GM21529 (cell line): Measurements from ENCODE around the gene TMEM198.

Source experiments
- ATAC-seq: cut with Tn5 transposase; IDR thresholded peaks from one replicate; pipeline ENCODE4 v1.9.1; 2021; ENCODE audit not compliant: unreplicated experiment

The TMEM198 gene

DNA sequence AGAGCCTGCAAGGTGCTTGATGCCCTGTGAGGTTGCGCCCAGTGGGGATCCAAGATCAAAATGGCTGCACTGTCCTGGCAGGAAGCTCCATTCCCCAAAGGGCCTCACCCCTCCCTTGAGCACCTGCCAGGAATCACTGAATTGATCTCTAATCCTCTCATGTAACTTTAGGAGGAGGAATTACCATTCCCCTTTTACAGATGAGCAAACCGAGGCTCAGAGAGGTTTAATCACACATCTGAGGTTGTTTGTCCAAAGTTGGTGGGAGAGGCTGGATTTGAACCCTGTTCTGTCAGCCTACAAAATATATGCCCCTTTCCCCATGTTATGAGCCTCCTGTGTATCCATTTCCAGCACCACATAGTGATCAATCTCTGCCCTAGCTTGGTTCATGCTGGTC lies 19.0 kb upstream of the TMEM198 start:
- no peak for ATAC-seq

DNA sequence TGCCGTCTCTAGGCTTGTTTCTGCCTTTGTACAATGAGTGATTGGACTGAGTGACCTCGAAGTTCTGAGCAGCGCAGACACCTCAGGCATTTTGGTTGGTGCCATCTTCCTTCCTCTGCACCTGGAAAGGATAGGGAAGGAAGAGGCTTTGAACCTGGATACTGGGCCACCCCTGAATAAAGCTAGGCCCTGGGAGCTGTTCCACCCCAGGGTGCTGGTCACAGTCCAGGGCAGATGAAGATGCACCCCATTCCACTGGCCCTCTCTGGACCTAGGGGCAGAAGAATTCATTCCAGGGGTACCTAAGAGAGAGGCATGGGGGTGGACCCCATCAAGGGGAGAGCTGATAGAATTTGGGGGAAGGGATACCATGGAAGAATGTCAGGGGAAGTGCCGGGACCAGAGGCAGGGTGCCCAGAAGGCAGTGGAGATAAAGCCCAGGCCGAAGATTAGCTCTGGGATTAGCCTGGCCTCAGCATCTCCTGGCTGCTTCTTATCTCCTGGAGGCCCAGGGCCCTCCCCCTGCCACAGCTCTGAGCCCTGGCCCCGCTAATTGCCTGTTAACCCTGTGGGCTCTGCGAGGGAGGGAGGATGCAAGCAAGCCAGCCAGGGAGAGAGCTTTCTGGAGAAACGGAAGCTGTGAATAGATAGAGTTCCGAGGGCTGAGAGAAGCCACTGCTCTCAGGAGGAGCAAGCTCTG lies 18.1 kb upstream of the TMEM198 start:
- ATAC-seq, result no peak

DNA sequence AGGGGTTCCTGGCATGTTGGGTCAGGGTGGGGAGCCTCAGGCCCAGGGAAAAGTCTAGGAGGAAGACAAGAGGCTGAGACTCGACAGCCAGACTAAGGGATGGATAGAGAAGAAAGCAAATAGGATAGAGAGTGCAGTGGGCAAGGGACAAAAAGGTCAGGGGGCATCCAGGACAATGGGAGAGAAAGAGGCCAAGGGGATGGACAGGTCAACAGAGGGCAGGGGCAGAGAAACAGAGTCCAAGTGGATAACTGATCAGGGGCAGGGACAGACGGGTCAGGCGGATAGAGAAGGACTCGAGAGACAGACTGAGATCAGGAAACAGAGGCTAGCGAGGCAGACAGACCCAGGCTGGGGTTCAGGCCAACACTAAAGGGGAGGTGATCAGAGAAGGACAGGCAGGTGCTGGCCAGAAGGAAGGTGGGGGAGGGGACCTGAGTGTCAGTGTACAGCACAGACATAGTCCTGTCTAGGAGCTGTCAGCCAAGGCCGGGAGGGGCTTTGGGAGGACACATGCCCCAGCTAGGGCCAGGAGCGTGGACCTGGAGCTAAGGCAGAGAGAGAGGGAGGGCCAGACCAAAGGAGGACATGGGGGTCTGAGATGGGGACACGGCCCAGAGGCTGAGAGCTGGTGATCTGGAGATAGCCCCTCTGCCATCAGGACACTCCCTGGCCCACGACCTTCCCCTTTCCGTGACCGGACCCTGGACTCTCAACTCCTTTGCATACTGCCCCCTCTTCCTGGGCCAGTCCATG lies 17.3 kb upstream of the TMEM198 start:
- no peak for ATAC-seq

DNA sequence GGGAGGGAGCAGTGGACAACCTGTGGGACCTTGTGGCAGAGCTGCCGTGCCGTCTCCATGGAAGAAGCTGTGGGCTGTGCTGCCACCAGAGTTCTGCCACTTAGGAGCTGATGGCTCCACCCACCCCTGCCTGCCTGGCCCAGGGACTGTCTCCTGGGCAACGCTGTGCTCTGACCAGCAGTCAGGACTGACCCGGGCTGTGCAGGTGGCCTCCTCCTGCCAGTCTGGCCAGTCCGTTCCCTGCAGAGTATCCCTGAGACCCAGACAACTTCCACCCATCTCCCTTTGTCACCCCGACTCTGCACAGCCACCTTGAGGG lies 16.8 kb upstream of the TMEM198 start:
- no peak for ATAC-seq

DNA sequence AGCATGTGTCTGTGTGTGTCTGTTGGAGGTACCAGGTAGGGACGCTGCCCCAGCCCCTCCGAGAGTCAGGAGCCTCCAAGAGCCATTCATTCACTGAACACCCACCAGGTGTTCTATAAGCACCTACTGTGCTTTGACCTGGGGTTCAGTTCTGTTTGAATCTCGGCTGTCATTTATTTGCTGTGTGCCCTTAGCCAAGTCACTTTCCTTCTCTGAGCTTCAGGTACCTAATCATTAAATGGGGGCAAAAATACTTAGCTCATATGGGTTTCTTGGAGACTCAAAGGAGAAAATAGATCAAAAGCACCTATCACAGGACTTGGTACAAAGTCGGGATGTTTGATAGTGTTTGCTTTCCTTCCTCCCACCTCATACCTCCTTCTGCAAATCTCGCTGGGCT lies 16.4 kb upstream of the TMEM198 start:
- ATAC-seq, result no peak

DNA sequence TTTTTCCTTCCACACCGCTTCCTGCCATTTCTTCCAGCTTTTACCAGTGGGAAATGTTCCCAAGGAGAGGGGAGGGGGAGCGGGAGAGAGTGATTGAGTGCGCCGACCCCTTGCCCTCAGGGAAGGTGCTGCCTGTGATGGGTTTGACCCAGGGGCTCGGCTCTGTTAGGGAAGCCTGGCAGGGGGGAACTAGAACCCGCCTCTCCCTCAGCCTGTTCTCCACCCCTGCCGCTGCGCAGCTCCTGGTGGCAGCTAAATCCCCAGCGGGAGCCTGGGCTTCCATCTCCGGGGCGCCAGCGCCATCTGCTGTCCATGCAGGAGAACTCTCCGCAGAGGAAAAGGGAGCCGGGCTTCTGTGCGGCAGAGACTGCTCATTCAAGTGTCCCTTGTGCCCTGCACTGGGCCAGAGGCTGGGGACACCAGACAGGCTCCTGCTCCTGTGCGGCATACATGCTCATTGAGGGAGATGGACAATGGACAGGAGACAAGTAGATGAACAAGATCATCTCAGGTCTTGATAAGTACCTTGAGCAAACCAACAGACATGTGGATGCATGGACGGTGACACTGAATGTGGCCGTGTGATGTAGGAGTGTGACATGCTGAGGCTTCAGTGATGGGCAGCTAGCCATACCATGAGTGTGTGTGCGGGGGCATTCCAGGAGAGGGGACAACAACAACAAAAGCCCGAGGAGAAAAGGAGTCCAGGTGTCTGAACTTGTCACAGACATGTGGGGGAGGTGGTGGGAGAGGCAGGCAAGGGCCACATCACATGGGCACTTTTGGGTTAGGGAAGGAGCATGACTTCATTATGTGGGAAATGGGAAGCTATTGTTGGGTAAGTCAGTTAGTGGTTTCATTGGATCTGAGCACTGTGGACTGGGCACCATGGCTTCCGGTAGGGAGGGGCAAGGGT lies 13.5 kb upstream of the TMEM198 start:
- ATAC-seq, result peak; percentile 88

DNA sequence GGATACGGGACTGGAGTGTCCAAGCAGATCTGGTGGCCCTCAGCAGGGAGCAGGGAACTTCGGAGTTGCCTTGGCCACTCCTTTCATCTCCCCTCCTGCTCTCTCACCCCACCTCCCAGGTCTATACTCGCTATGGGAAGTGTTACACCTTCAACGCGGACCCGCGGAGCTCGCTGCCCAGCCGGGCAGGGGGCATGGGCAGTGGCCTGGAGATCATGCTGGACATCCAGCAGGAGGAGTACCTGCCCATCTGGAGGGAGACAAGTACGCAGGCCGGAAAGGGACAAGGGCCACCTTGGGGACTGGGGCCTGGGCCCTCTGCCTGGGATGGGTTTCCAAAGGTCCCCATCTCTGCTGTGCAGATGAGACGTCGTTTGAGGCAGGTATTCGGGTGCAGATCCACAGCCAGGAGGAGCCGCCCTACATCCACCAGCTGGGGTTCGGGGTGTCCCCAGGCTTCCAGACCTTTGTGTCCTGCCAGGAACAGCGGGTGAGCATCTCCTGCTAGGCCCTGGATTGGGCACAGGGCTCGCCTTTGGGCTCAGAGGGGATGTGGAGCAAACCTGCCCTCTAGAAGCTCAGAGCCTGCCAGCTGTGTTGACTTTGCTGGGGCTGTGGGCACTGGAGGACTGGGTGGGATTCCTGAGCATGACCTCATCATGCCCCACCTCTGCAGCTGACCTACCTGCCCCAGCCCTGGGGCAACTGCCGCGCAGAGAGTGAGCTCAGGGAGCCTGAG lies 12.0 kb upstream of the TMEM198 start:
- ATAC-seq, result no peak

DNA sequence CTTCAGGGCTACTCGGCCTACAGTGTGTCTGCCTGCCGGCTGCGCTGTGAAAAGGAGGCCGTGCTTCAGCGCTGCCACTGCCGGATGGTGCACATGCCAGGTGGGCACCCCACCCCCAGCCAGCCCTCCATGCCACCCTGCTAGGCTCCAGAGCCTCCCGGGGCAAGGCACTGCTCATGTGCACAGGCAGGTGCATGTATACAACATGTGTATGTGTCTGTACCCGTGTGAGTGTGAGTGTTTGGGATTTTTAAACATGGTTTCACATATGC lies 11.5 kb upstream of the TMEM198 start:
- ATAC-seq, result no peak

DNA sequence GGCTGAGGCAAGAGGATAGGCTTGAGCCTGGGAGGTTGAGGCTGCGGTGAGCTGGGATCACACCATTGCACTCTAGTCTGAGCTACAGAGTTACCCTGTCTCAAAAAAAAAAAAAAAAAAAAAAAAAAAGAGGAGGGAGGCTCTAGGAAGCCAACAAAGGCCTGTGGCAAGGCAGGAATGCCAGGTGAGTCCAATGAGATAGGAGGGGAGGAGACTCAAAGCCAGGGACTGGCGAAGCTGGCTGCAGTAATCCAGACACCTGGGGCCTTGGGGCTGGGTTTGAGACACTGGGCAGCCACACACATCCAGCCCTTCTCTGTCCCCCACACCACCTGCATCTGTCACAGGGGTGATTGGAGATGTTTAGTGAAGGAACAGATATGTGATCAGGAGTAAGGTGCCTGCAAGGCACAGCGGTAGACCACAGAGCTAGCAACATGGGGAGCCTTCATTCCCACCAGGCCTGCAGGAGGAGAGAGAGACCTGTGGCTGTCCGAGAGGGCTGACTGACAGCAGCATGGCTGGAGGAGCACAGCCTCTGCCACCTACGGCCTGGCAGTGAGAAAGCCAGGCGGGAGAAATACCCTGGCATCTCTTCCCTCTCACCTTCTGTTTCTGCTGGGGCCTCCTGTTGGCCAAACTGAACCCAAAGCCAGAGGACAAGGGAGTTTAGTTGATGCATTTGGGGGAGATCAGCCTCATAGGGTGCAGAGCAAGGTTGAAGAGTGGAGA lies 9.7 kb upstream of the TMEM198 start:
- ATAC-seq, result no peak

DNA sequence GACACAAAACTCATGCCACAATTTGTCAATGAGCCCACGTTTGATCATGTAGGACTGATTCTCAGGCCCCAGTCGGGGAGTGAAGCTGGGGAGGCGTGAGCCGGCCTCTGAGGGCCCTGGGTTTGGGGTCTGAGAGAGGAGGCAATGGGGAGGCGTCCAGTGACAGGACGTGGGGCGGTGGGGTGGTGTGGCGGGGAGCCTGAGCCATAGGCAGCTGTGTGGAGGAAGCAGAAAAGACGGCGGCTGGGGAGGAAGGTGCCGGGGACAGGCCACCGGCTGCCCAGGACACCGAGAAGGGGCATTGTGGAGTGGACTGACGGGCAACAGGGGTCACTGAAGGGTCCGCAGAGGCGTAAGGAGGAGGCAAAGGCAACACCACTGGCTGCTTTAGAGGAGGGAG lies 7.4 kb upstream of the TMEM198 start:
- ATAC-seq, result no peak

DNA sequence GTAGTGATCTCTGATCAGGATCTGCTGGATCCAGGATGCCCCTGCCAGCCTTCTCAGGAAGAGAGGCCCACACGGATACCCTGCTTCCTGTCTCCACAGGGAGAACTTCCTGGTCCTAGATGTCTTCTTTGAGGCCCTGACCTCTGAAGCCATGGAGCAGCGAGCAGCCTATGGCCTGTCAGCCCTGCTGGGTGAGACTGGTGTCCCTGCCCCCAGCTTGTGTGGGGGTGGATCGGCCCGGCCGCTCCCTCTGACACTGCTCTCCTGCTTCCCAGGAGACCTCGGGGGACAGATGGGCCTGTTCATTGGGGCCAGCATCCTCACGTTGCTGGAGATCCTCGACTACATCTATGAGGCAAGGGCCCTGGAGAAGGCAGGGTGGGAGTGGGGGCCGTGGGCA lies 6.9 kb upstream of the TMEM198 start:
- ATAC-seq, result no peak

DNA sequence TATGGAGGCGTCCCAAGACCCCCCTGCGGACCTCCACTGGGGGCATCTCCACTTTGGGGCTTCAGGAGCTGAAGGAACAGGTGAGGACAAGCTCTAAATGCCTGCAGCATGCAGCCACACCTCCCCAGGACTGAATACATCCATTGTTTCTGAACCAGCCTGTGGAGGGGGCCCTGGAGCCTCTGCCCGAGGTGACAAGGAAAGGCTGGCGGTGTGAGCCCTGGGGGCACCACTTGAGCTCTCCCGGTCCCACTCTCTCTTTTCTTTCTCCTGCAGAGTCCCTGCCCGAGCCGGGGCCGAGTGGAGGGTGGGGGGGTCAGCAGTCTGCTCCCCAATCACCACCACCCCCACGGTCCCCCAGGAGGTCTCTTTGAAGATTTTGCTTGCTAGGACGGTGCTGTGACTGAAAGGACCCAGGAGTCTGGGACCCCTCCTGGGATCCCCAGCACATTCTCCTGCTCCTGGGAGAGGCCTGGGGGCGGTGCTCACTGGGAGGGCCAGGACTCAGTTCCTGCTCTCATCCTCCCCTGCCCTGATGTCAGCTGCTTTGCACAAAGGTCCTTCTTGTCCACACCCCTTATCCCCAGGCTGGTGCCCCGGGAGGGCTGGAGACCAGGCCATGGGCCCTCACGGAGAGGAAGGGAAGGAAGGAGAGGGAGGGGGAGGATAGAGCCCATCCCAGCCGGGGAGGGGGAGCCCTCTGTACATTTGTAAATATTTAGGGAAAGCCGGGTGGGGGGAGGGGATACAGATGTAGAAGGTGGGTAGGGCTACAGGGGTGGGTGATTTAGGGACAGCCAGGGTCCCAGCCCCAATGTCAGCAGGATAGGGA lies 6.0 kb upstream of the TMEM198 start:
- no peak for ATAC-seq

DNA sequence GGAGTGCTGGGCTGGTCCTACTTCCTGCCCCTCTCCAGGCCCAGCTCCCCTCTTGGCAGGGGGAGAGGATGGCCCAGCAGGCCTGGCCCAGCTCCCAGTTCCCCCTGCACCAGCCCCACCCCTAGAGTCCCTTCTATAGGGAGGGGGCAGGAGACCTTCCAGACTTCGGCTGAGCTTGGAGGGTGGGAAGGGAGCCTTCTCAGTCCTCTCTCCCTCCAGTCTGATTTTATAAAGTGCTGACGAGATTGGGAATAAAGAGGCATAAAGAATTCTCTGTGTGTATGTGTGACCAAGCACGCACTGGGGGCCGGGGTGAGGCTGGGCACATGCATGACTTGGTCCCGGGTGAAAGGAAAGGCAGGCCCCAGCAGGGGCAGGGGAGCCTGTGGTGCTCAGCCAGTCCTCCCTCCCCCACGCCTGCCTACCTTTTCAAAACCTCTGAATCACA lies 5.3 kb upstream of the TMEM198 start:
- ATAC-seq, result no peak

DNA sequence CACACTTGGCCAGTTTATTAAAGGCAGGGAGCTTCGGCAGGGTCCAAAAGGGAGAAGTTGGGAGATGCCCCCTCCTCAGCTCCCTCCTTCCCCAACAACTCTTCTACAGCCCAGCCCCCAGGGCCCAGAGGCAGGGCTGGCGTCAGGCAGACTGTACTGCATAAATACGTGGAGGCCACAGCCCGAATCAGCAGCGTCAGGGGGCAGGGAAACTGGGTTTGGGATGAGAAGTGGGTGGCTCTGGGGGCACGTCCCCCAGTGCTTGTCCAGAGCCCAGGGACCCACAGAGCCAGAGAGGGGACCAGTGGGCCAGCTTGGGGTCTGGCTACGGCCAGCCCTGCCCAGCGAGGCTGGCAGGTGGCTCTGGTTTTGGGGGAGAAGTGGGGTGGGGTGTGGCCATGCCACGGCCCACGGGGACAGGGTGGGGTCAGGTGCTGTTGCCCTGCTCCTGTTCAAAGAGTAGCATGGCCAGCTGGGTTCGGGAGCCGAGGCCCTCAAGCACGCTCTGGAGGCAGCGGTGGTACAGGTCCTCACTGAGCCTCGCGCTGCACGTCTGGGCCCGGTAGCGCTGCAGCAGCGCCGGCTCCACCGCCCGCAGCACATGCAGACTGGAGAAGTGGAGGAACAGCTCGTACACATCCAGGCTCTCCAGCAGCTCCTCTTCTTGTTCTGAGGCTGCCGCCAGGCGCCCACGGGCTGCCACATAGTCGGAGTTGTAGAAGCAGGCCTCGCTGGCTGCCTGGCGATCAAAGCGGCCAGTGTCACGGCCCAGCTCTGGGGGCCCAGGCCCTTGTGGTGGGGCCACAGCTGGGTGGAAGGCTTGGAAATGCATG lies 4.7 kb upstream of the TMEM198 start:
- ATAC-seq, result no peak

DNA sequence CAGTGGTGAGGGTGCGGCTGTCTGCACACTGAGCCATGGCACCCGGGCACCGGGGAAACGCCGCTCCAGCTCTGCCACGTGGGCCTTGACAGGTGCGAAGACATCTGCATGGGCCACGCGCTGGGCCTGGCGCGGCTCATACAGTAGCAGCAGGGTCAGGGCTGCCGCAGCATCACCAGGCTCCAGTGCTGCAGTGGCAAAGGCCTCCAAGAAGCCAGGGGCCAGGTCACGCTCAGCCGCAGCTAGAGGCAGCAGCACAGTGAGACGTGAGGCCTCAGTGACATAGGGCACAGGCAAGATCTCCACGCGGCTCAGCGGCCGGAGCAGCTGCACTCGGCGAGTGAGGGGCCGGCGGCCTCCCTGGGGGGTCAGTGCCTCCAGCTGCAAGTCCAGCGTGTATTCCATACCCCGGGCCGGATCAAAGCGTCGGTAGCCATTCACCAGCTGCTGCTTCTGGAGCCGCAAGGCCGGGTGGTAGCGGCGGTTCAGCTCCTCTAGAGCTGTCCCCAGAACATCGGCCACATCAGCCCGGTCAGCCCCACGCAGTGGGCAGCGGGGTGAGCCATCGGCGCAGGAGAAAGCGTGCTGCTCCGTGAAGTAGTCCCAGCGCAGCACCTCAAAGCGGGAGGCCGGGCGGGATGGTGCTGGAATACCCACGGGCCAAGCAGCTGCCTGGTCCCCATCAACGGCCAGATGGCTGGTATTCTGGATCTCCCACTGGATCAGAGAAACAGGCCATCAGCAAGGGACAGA lies 3.7 kb upstream of the TMEM198 start:
- ATAC-seq, result no peak

DNA sequence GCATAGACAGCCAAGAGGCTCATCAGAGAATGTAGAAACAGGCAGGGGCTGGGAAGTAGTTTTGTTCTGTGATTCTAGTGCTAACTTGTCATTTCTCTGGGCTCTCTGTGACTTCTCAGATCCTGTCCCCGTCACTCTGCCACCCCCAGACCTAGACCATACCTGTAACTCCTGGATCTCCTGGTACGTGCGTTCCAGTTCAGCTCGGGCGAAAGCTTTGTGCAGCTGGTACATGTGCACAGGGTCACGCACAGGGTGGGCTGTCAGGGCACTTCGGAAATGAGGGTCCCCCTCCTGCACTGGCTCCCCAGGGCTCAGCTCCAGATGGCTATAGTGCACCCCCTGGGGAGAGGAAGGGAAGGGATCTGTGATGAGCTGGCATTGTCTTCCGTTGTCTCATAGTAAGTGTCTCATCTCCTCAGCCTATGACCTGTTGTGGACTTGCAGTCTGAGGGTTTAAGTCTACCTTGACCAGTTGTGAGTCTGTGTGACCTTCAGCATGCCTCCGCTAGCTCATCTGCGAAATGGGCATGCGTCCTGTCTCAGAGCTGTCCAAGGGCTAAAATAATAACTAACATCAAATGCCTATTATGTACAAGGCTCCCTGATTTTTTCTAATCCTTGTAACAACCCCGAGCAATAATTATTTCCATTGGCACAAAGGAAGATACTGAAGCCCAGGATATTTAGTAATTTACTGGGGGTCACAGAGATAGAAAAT lies 2.9 kb upstream of the TMEM198 start:
- no peak for ATAC-seq

DNA sequence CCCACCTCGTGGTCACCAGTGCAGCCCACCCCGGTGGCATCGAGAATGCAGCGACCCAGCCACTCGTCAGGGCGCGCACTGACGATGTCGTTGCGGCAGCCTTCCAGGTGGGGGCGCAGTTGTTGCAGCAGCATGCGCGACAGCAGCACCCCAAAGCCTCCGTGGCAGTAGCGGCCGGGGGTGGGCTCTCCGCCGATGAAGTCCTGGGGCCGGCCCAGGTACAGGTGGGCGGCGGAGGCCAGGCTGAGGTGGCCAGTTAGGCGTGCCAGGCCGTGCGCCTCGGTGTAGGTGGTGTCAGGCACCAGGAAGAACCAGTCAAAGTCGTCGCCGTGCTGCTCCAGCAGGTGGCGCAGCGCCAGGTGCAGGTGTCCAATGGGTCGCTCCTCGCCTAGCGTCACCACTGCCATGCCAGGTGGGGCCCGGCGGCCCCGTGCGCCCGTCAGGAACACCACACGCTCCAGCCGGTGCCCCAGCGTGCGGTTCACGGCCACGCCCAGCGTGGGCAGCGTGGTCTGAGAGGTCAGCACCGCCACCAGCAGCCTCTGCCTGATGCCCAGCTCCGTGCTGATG lies 2.1 kb upstream of the TMEM198 start:
- peak; percentile 46 for ATAC-seq
